HG02970 (cell line): ENCODE data around the gene TMEM236.

Source experiments
- ATAC-seq: cut with Tn5 transposase; IDR thresholded peaks from one replicate; pipeline ENCODE4 v1.9.1; 2021; ENCODE audit warnings: mild to moderate bottlenecking, moderate library complexity, moderate number of reproducible peaks; ENCODE audit not compliant: unreplicated experiment, low FRiP score

Gene TMEM236

DNA sequence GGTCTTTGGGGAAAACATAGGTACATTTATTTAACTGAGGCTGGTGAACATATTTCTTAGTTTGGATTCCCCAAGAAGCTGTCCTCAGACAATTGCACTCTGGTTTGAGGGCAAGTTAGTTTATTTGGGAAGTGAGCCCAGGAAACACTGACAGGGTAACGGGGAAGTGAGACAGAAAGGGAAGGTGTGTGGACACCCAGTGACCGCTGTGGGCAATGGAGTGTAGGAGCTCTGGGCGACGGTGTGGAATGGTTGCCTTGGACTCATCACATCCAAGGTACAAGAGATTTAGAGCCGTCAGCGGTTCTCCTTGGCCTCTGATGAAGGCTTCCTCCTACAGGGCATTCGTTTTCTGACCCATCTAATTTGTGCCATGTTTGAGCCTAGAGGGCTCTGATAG, 64.2 kb downstream of the TMEM236 start:
- ATAC-seq = no peak

DNA sequence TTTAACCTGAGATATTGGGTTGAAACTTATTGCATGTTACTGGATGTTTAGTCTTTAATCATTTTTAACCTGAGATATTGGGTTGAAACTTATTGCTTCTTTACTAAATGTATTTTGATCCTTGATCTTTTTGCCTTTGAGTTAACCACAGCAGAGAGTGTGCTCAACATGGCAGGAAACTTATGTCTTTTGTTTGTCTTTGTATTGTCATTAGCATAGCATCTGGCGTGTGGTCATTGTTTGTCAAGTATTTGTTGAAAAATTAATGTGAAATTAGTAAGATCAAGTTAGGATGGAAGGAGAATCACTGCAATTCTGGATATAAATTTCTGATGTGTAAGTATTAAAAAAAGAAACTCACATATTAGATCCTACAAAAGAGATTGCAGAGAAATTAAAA, 65.3 kb downstream of the TMEM236 start:
- ATAC-seq = no peak

DNA sequence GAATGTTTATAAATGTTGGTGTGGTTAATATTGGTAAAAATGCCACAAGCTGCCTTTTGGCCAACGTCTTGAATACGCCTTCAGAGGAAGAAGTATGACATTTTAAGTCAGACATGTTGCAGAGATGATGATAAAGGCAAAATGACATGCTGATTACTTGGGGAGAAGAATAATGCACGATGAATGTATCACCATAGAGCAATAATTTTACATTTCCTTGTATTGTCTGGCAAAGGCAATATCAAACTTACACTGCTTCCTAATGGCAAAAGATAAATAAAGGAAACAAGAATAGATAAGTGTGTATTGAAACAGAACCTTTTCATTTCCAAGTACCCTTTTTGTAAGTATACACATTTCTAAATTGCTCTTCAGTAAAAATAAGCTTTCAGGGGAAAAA, 65.8 kb downstream of the TMEM236 start:
- no peak for ATAC-seq

DNA sequence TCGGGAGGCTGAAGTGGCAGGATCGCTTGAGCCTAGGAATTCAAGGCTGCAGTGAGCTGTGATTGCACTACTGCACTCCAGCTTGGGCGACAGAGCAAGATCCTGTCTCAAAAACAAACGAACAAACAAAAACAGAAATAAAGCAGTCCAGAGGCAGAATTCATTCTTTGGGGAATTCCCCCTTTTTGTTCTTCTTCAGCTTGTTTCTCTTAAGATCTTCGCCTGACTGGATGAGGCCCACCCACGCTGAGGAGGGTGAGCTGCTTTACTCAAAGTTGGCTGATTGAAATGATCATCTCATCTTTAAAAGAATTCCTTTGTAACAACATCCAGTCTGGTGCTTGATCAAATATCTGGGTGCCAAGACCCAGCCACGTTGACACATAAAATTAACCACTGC, 67.8 kb downstream of the TMEM236 start:
- ATAC-seq = no peak

- no peak for ATAC-seq
Measured at GRCh38 chr10:17820943-17821342, 68.9 kb downstream of the TMEM236 start.

DNA sequence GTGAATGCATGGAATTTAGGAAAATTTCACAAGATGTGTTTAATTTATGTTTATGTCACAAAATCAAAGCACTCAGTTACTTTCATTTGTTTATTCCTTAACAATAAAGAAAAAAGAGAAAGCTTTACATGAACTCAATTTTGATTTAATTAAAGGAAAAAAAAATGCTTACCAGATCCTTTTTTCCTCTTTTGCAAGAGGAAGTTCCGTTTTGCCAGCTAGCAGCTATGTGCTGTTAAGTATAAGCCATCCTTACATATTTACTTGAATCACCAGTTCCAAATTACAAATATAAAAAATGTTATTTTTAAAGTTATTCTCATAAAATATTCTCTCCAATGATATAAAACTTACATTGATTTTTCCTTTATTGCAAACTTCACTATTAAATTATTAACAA, 69.9 kb downstream of the TMEM236 start:
- no peak for ATAC-seq

GRCh38 chr10:17831341-17831740, 79.3 kb downstream of the TMEM236 start:
- ATAC-seq = no peak

DNA sequence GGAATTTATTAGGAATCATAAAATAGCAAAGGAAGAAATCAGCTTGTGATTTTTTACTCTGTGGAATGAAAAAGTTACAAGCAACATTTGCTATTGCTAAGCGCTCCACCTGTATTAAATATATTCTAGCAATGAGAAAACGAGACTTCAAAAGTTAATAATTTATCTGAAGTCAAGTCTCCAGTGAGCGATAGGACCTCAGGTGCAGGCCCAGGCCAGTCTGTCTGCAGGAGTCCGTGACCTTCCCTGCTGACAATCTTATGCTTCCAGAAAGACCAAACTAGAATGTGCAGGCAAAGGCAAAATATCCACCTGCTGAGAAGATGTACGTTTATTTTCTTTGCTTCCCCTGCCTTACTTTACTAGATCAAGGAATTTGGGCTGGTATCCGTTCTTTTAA, 79.9 kb downstream of the TMEM236 start:
- no peak for ATAC-seq

- no peak for ATAC-seq
Measured at GRCh38 chr10:17833656-17834055, 81.7 kb downstream of the TMEM236 start.

GRCh38 chr10:17835688-17836087, 83.7 kb downstream of the TMEM236 start:
- ATAC-seq = no peak

GRCh38 chr10:17836942-17837341, 84.9 kb downstream of the TMEM236 start:
- no peak for ATAC-seq

DNA sequence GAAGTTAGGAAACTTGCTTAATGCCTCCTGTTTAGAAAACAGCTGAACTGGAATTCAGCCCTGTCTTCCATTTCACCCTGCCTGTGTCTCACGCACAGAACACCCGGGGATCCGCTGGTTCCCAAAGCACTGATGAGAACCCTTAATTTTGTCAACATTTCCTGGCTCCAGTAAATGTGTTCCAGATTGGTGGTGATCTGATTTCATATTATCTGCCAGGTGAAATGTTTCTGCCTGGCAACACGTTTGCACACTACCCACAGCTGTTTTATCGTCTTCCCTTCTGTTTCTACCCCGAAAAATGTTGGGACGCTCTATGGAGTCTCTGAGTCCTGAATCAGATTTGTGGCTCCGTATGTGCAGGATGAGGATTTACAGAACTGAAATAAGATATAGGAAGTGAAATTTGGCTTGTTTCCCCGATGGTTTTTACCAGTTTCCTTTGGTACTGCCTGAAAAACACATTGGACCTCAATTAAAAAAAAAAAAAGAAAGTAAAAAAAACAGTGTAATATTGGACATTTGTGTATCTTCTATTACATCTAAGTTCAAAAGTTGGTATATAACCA, 86.2 kb downstream of the TMEM236 start:
- no peak for ATAC-seq

- ATAC-seq = no peak
Measured at GRCh38 chr10:17841050-17841449, 89.0 kb downstream of the TMEM236 start.

- ATAC-seq = no peak
Measured at GRCh38 chr10:17842641-17843040, 90.6 kb downstream of the TMEM236 start.

- ATAC-seq = no peak
Measured at GRCh38 chr10:17847585-17848296, 95.7 kb downstream of the TMEM236 start.

GRCh38 chr10:17848646-17849045, 96.6 kb downstream of the TMEM236 start:
- no peak for ATAC-seq
